ENCODE results near the gene MAD1L1.

GRCh38 chr7:2060701-2061100, 172.0 kb downstream of the MAD1L1 start:
- TF ChIP-seq, protein P1, sequence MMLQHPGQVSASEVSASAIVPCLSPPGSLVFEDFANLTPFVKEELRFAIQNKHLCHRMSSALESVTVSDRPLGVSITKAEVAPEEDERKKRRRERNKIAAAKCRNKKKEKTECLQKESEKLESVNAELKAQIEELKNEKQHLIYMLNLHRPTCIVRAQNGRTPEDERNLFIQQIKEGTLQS (IDR thresholded peaks at IDR 0.05), result no peak
- no peak for TF ChIP-seq MAX (IDR thresholded peaks at IDR 0.05)
- TF ChIP-seq, protein P2, sequence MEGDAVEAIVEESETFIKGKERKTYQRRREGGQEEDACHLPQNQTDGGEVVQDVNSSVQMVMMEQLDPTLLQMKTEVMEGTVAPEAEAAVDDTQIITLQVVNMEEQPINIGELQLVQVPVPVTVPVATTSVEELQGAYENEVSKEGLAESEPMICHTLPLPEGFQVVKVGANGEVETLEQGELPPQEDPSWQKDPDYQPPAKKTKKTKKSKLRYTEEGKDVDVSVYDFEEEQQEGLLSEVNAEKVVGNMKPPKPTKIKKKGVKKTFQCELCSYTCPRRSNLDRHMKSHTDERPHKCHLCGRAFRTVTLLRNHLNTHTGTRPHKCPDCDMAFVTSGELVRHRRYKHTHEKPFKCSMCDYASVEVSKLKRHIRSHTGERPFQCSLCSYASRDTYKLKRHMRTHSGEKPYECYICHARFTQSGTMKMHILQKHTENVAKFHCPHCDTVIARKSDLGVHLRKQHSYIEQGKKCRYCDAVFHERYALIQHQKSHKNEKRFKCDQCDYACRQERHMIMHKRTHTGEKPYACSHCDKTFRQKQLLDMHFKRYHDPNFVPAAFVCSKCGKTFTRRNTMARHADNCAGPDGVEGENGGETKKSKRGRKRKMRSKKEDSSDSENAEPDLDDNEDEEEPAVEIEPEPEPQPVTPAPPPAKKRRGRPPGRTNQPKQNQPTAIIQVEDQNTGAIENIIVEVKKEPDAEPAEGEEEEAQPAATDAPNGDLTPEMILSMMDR (IDR thresholded peaks at IDR 0.05 in 2 of 3, conservative IDR thresholded peaks at IDR 0.05 in 1 of 3; ENCODE audit: borderline replicate concordance in 1 of 3, insufficient read depth in 1 of 3, low read depth in 2 of 3, low read length in 2 of 3), result no peak
- TF ChIP-seq EZH2phosphoT487 (IDR thresholded peaks at IDR 0.05; ENCODE audit: borderline replicate concordance), result no peak
